Measurements from ENCODE around the gene NOS3. TPM values are rescaled to one million over a fixed set of nuclear protein-coding genes. Genes with fewer than 3 reads are reported as not detected.

Gene NOS3
- total and polyA plus RNA-seq, 2 of the 13 experiments (the other 11 are each of a cell fraction or from before 2014, with no cell fraction given) = 3.7 to 7.5 TPM

- TF ChIP-seq ETS1 (CRISPR knock-in tag; IDR thresholded peaks at IDR 0.05) = no peak
- TF ChIP-seq IKZF1 (IDR thresholded peaks at IDR 0.05) = no peak
- no peak for TF ChIP-seq FOXA1 (IDR thresholded peaks at IDR 0.05)
- 0 out of 2 replicates have a peak, but pooled peaks have one; percentile 13 for TF ChIP-seq FOXA1 (CRISPR knock-in tag; IDR thresholded peaks at IDR 0.05)
- TF ChIP-seq MIXL1 (CRISPR knock-in tag; IDR thresholded peaks at IDR 0.05) = peak; percentile 48; the same call in 1 of the 2 replicates
- no peak for TF ChIP-seq AHR (CRISPR knock-in tag; IDR thresholded peaks at IDR 0.05)
- TF ChIP-seq TOPORS (CRISPR knock-in tag; IDR thresholded peaks at IDR 0.05) = no peak
- TF ChIP-seq MED8 (CRISPR knock-in tag; IDR thresholded peaks at IDR 0.05; ENCODE audit: insufficient replicate concordance) = no peak
- TF ChIP-seq NFE2 (CRISPR knock-in tag; IDR thresholded peaks at IDR 0.05) = no peak
- TF ChIP-seq ZNF781 (CRISPR knock-in tag; IDR thresholded peaks at IDR 0.05; ENCODE audit: borderline replicate concordance, not compliant biosample characterization) = peak; percentile 50
- TF ChIP-seq, protein P1, sequence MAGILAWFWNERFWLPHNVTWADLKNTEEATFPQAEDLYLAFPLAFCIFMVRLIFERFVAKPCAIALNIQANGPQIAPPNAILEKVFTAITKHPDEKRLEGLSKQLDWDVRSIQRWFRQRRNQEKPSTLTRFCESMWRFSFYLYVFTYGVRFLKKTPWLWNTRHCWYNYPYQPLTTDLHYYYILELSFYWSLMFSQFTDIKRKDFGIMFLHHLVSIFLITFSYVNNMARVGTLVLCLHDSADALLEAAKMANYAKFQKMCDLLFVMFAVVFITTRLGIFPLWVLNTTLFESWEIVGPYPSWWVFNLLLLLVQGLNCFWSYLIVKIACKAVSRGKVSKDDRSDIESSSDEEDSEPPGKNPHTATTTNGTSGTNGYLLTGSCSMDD (CRISPR knock-in tag; IDR thresholded peaks at IDR 0.05) = no peak
- 0 out of 2 replicates have a peak, but pooled peaks have one; percentile 19 for TF ChIP-seq MEIS2 (CRISPR knock-in tag; IDR thresholded peaks at IDR 0.05)
- no peak for TF ChIP-seq ZSCAN25 (CRISPR knock-in tag; IDR thresholded peaks at IDR 0.05)
- no peak for TF ChIP-seq ZNF382 (CRISPR knock-in tag; IDR thresholded peaks at IDR 0.05; ENCODE audit: borderline replicate concordance)
- no peak for TF ChIP-seq FOXM1 (CRISPR knock-in tag; IDR thresholded peaks at IDR 0.05)
- no peak for TF ChIP-seq MTF2 (CRISPR knock-in tag; IDR thresholded peaks at IDR 0.05; ENCODE audit: borderline replicate concordance)
- TF ChIP-seq ZNF232 (CRISPR knock-in tag; IDR thresholded peaks at IDR 0.05; ENCODE audit: borderline replicate concordance) = no peak; the same call in 1 of the 2 replicates
- no peak for TF ChIP-seq ZNF253 (CRISPR knock-in tag; IDR thresholded peaks at IDR 0.05; ENCODE audit: borderline replicate concordance)
- TF ChIP-seq ZBTB33 (CRISPR knock-in tag; IDR thresholded peaks at IDR 0.05) = no peak
- TF ChIP-seq ZNF616 (CRISPR knock-in tag; IDR thresholded peaks at IDR 0.05; ENCODE audit: low read depth) = no peak; the same call in 1 of the 2 replicates
- peak; percentile 46; the same call in 1 of the 2 replicates for TF ChIP-seq ZNF335 (CRISPR knock-in tag; IDR thresholded peaks at IDR 0.05)
- TF ChIP-seq, protein P2, sequence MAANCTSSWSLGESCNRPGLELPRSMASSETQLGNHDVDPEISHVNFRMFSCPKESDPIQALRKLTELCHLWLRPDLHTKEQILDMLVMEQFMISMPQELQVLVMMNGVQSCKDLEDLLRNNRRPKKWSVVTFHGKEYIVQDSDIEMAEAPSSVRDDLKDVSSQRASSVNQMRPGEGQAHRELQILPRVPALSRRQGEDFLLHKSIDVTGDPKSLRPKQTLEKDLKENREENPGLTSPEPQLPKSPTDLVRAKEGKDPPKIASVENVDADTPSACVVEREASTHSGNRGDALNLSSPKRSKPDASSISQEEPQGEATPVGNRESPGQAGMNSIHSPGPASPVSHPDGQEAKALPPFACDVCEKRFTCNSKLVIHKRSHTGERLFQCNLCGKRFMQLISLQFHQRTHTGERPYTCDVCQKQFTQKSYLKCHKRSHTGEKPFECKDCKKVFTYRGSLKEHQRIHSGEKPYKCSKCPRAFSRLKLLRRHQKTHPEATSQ (CRISPR knock-in tag; IDR thresholded peaks at IDR 0.05; ENCODE audit: borderline replicate concordance) = no peak
- no peak for TF ChIP-seq ZFAT (CRISPR knock-in tag; conservative IDR thresholded peaks at IDR 0.05)
- TF ChIP-seq HIVEP1 (CRISPR knock-in tag; IDR thresholded peaks at IDR 0.05) = no peak
- no peak for TF ChIP-seq ZNF766 (CRISPR knock-in tag; IDR thresholded peaks at IDR 0.05; ENCODE audit: borderline replicate concordance)
- no peak for TF ChIP-seq FLYWCH1 (CRISPR knock-in tag; IDR thresholded peaks at IDR 0.05)
- TF ChIP-seq ZSCAN20 (CRISPR knock-in tag; IDR thresholded peaks at IDR 0.05; ENCODE audit: borderline replicate concordance) = no peak
These were observed 37.5 kb downstream of the NOS3 start, which contains the start of gene ABCB8 (continued) for GRCh38 chr7:151028131-151028947.
